ENCODE measurements around the gene MRPL46.

MRPL46 gene

GRCh38 chr15:88463870-88464532 is 3.2 kb downstream of the MRPL46 start:
- WGBS: 92% methylated on average over 1 of the region's 2 CpGs
- H3K9me3 ChIP-seq (ENCODE audit: insufficient read depth, low read depth, low read length): no peaks in the 10 kb centered on the region
- H3K27me3 ChIP-seq (ENCODE audit: insufficient read depth, low read length): no peaks in the 10 kb centered on the region
- H3K36me3 ChIP-seq (ENCODE audit: insufficient read depth, low read length): peaks cover 65% of the 10 kb centered on the region
- H3K9ac ChIP-seq (ENCODE audit: low read depth, low read length): no peak overlapping the region
- no peak overlapping the region for H3K4me3 ChIP-seq (ENCODE audit: low read length)
- H3K27ac ChIP-seq (ENCODE audit: low read depth, low read length): no peak overlapping the region
- H3K4me1 ChIP-seq (ENCODE audit: insufficient read depth, low read length): 0 out of 2 replicates have a peak, but pooled peaks cover 5% of the 10 kb centered on the region

- no peaks in the 10 kb centered on the region for H3K4me1 ChIP-seq (ENCODE audit: insufficient read depth, low read length)
- no peaks in the 10 kb centered on the region for H3K27me3 ChIP-seq (ENCODE audit: insufficient read depth, low read length)
- no peak overlapping the region for H3K27ac ChIP-seq (ENCODE audit: low read depth, low read length)
- no peaks in the 10 kb centered on the region for H3K9me3 ChIP-seq (ENCODE audit: insufficient read depth, low read depth, low read length)
- no peak overlapping the region for H3K9ac ChIP-seq (ENCODE audit: low read depth, low read length)
- 97% methylated on average over 2 of the region's 3 CpGs for WGBS
- H3K4me3 ChIP-seq (ENCODE audit: low read length): no peak overlapping the region
- H3K36me3 ChIP-seq (ENCODE audit: insufficient read depth, low read length): peaks cover 39% of the 10 kb centered on the region
Observed at GRCh38 chr15:88456733-88457132, 10.5 kb downstream of the MRPL46 start.

- WGBS: 43% methylated on average over 9 of the region's 9 CpGs
- Histone ChIP-seq H3K4me1 (ENCODE audit: insufficient read depth, low read length) (no peaks in the 10 kb centered on the region), H3K27ac (ENCODE audit: low read depth, low read length) (no peak overlapping the region), H3K4me3 (ENCODE audit: low read length) (no peak overlapping the region), H3K9ac (ENCODE audit: low read depth, low read length) (no peak overlapping the region), H3K27me3 (ENCODE audit: insufficient read depth, low read length) (no peaks in the 10 kb centered on the region; the same call in 1 of the 2 replicates), H3K36me3 (ENCODE audit: insufficient read depth, low read length) (peaks cover 23% of the 10 kb centered on the region), H3K9me3 (ENCODE audit: insufficient read depth, low read depth, low read length) (no peaks in the 10 kb centered on the region)
Observed at GRCh38 chr15:88454867-88455810, 12.0 kb downstream of the MRPL46 start.

GRCh38 chr15:88454236-88454635 is 13.0 kb downstream of the MRPL46 start:
- Histone ChIP-seq H3K4me3 (ENCODE audit: low read length) (no peak overlapping the region), H3K9ac (ENCODE audit: low read depth, low read length) (no peak overlapping the region), H3K9me3 (ENCODE audit: insufficient read depth, low read depth, low read length) (no peaks in the 10 kb centered on the region), H3K27ac (ENCODE audit: low read depth, low read length) (no peak overlapping the region), H3K36me3 (ENCODE audit: insufficient read depth, low read length) (peaks cover 14% of the 10 kb centered on the region), H3K27me3 (ENCODE audit: insufficient read depth, low read length) (peaks cover 9% of the 10 kb centered on the region), H3K4me1 (ENCODE audit: insufficient read depth, low read length) (no peaks in the 10 kb centered on the region)
- 95% methylated on average over 1 of the region's 1 CpG for WGBS

GRCh38 chr15:88453651-88454050 is 13.5 kb downstream of the MRPL46 start:
- 73% methylated on average over 1 of the region's 1 CpG for WGBS

GRCh38 chr15:88450125-88450798 is 16.9 kb downstream of the MRPL46 start:
- H3K27me3 ChIP-seq (ENCODE audit: insufficient read depth, low read length): peaks cover 10% of the 10 kb centered on the region
- no peaks in the 10 kb centered on the region for H3K36me3 ChIP-seq (ENCODE audit: insufficient read depth, low read length)
- H3K4me1 ChIP-seq (ENCODE audit: insufficient read depth, low read length): no peaks in the 10 kb centered on the region
- H3K4me3 ChIP-seq (ENCODE audit: low read length): no peak overlapping the region
- H3K9ac ChIP-seq (ENCODE audit: low read depth, low read length): no peak overlapping the region
- H3K9me3 ChIP-seq (ENCODE audit: insufficient read depth, low read depth, low read length): no peaks in the 10 kb centered on the region
- WGBS: 4% methylated on average over 12 of the region's 12 CpGs
- H3K27ac ChIP-seq (ENCODE audit: low read depth, low read length): no peak overlapping the region

More at GRCh38 chr15:88453651-88454050, 13.5 kb downstream of the MRPL46 start:
- no peaks in the 10 kb centered on the region for H3K4me1 ChIP-seq (ENCODE audit: insufficient read depth, low read length)
- H3K27me3 ChIP-seq (ENCODE audit: insufficient read depth, low read length): peaks cover 10% of the 10 kb centered on the region
- H3K9me3 ChIP-seq (ENCODE audit: insufficient read depth, low read depth, low read length): no peaks in the 10 kb centered on the region
- peaks cover 8% of the 10 kb centered on the region for H3K36me3 ChIP-seq (ENCODE audit: insufficient read depth, low read length)
- no peak overlapping the region for H3K27ac ChIP-seq (ENCODE audit: low read depth, low read length)
- H3K9ac ChIP-seq (ENCODE audit: low read depth, low read length): no peak overlapping the region
- H3K4me3 ChIP-seq (ENCODE audit: low read length): no peak overlapping the region

- no peak overlapping the region for H3K4me3 ChIP-seq (ENCODE audit: low read length)
- H3K27me3 ChIP-seq (ENCODE audit: insufficient read depth, low read length): peaks cover 10% of the 10 kb centered on the region
- no peak overlapping the region for H3K27ac ChIP-seq (ENCODE audit: low read depth, low read length)
- no peak overlapping the region for H3K9ac ChIP-seq (ENCODE audit: low read depth, low read length)
- peaks cover 2% of the 10 kb centered on the region; the same call in 1 of the 2 replicates for H3K9me3 ChIP-seq (ENCODE audit: insufficient read depth, low read depth, low read length)
- WGBS: 85% methylated on average over 8 of the region's 8 CpGs
- no peaks in the 10 kb centered on the region for H3K4me1 ChIP-seq (ENCODE audit: insufficient read depth, low read length)
- H3K36me3 ChIP-seq (ENCODE audit: insufficient read depth, low read length): no peaks in the 10 kb centered on the region
Observed at GRCh38 chr15:88449581-88449980, 17.6 kb downstream of the MRPL46 start.

GRCh38 chr15:88448991-88449461 is 18.2 kb downstream of the MRPL46 start:
- H3K4me3 ChIP-seq (ENCODE audit: low read length): no peak overlapping the region
- H3K4me1 ChIP-seq (ENCODE audit: insufficient read depth, low read length): no peaks in the 10 kb centered on the region
- no peak overlapping the region for H3K9ac ChIP-seq (ENCODE audit: low read depth, low read length)
- WGBS: 90% methylated on average over 5 of the region's 5 CpGs
- H3K9me3 ChIP-seq (ENCODE audit: insufficient read depth, low read depth, low read length): peaks cover 6% of the 10 kb centered on the region; the same call in 1 of the 2 replicates
- no peak overlapping the region for H3K27ac ChIP-seq (ENCODE audit: low read depth, low read length)
- peaks cover 10% of the 10 kb centered on the region for H3K27me3 ChIP-seq (ENCODE audit: insufficient read depth, low read length)
- no peaks in the 10 kb centered on the region for H3K36me3 ChIP-seq (ENCODE audit: insufficient read depth, low read length)

- Histone ChIP-seq H3K27ac (ENCODE audit: low read depth, low read length) (no peak overlapping the region), H3K9ac (ENCODE audit: low read depth, low read length) (no peak overlapping the region), H3K36me3 (ENCODE audit: insufficient read depth, low read length) (no peaks in the 10 kb centered on the region), H3K27me3 (ENCODE audit: insufficient read depth, low read length) (peaks cover 10% of the 10 kb centered on the region), H3K4me3 (ENCODE audit: low read length) (no peak overlapping the region), H3K4me1 (ENCODE audit: insufficient read depth, low read length) (no peaks in the 10 kb centered on the region), H3K9me3 (ENCODE audit: insufficient read depth, low read depth, low read length) (peaks cover 11% of the 10 kb centered on the region; the same call in 1 of the 2 replicates)
- 74% methylated on average over 1 of the region's 1 CpG for WGBS
Observed at GRCh38 chr15:88447741-88448140, 19.4 kb downstream of the MRPL46 start.

- Histone ChIP-seq H3K9me3 (ENCODE audit: insufficient read depth, low read depth, low read length) (peaks cover 11% of the 10 kb centered on the region; the same call in 1 of the 2 replicates), H3K9ac (ENCODE audit: low read depth, low read length) (no peak overlapping the region), H3K4me1 (ENCODE audit: insufficient read depth, low read length) (no peaks in the 10 kb centered on the region), H3K27ac (ENCODE audit: low read depth, low read length) (no peak overlapping the region), H3K36me3 (ENCODE audit: insufficient read depth, low read length) (no peaks in the 10 kb centered on the region), H3K4me3 (ENCODE audit: low read length) (no peak overlapping the region), H3K27me3 (ENCODE audit: insufficient read depth, low read length) (peaks cover 10% of the 10 kb centered on the region)
- 84% methylated on average over 1 of the region's 1 CpG for WGBS
Observed at GRCh38 chr15:88447206-88447605, 20.0 kb downstream of the MRPL46 start.

Data from HUES64 (cell line).